ENCODE data around the gene ST6GALNAC3.

Gene ST6GALNAC3

DNA sequence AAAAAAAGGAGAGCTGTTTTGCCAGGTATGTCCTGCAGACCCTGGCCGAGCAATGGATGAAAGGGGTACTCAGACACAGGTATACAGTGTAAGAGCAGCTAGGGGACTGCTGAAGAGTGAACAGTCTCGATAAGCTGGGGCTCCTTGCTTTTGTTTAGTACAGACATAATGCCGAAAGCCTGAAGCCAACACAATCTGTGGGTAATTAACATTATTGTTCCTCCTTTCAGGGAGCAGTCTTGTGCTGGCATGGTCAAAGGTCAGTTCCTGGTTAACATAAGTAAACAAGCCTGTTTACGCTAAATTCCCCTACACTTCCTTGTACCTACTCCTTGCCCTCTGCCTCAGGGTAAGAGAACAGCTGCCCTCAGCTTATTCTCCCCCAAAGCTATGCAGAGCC, 520.5 kb downstream of the ST6GALNAC3 start:
- no peak overlapping the region for H3K27ac ChIP-seq
- no peak overlapping the region for H3K4me3 ChIP-seq (ENCODE audit: low read depth, low read length)
- in situ Hi-C loops (cut with HindIII; ENCODE audit: low pct_ligation_motif_present, low sequenced_read_pairs): no loop called here
- no peaks in the 10 kb centered on the region for H3K27me3 ChIP-seq (replicated peaks)
- DNase-seq: no peak
- H3K36me3 ChIP-seq (replicated peaks): no peaks in the 10 kb centered on the region
- TF ChIP-seq, protein P1, sequence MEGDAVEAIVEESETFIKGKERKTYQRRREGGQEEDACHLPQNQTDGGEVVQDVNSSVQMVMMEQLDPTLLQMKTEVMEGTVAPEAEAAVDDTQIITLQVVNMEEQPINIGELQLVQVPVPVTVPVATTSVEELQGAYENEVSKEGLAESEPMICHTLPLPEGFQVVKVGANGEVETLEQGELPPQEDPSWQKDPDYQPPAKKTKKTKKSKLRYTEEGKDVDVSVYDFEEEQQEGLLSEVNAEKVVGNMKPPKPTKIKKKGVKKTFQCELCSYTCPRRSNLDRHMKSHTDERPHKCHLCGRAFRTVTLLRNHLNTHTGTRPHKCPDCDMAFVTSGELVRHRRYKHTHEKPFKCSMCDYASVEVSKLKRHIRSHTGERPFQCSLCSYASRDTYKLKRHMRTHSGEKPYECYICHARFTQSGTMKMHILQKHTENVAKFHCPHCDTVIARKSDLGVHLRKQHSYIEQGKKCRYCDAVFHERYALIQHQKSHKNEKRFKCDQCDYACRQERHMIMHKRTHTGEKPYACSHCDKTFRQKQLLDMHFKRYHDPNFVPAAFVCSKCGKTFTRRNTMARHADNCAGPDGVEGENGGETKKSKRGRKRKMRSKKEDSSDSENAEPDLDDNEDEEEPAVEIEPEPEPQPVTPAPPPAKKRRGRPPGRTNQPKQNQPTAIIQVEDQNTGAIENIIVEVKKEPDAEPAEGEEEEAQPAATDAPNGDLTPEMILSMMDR (IDR thresholded peaks at IDR 0.05; ENCODE audit: low read depth, low read length, missing control alignments): no peak

DNA sequence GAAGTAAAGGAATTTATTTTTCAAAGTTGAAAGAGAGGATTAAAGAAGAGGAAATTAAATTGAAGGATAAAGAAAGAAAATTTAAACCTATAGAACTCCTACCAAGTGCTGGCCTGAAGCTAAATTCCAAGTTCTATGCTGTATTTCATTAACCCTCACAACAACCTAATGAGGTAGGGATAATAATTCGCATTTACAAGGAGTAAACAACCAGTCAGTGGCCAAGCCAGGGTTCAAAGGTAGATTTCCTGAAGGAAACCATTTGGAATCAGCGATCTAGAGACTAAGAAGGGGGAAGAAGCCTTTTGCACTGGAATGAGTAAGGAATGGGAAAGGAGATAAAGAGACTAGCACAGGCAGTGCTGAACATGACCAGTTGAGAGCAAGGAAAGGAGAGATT, 526.9 kb downstream of the ST6GALNAC3 start:
- H3K27me3 ChIP-seq (replicated peaks): no peaks in the 10 kb centered on the region
- TF ChIP-seq, protein P1 (IDR thresholded peaks at IDR 0.05; ENCODE audit: low read depth, low read length, missing control alignments): no peak
- no peak overlapping the region for H3K27ac ChIP-seq
- H3K4me3 ChIP-seq (ENCODE audit: low read depth, low read length): no peak overlapping the region
- no peaks in the 10 kb centered on the region for H3K36me3 ChIP-seq (replicated peaks)
- DNase-seq: no peak
- in situ Hi-C loops (cut with HindIII; ENCODE audit: low pct_ligation_motif_present, low sequenced_read_pairs): no loop called here

DNA sequence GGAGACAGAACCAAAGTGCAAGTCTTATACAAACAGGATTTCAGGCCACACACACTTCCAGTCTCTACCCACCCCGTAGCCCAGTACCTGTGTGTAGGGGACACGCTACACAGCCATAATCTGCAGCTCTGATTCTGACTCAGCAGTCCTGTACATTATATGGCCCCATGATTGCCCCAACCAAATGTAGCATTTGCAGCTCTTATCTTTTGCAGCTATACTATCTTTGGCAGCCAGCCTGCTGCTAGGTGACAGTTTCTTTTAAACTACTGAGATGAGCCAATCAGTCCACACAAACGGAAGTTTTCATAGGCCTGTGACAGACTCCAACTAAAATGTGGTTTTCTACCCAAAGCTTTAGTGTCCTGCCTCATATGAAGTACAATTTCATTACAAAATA, 533.2 kb downstream of the ST6GALNAC3 start:
- no peak overlapping the region for H3K27ac ChIP-seq
- in situ Hi-C loops (cut with HindIII; ENCODE audit: low pct_ligation_motif_present, low sequenced_read_pairs): no loop called here
- no peaks in the 10 kb centered on the region for H3K36me3 ChIP-seq (replicated peaks)
- H3K4me3 ChIP-seq (ENCODE audit: low read depth, low read length): no peak overlapping the region
- H3K27me3 ChIP-seq (replicated peaks): no peaks in the 10 kb centered on the region
- TF ChIP-seq, protein P1 (IDR thresholded peaks at IDR 0.05; ENCODE audit: low read depth, low read length, missing control alignments): no peak
- DNase-seq: no peak

DNA sequence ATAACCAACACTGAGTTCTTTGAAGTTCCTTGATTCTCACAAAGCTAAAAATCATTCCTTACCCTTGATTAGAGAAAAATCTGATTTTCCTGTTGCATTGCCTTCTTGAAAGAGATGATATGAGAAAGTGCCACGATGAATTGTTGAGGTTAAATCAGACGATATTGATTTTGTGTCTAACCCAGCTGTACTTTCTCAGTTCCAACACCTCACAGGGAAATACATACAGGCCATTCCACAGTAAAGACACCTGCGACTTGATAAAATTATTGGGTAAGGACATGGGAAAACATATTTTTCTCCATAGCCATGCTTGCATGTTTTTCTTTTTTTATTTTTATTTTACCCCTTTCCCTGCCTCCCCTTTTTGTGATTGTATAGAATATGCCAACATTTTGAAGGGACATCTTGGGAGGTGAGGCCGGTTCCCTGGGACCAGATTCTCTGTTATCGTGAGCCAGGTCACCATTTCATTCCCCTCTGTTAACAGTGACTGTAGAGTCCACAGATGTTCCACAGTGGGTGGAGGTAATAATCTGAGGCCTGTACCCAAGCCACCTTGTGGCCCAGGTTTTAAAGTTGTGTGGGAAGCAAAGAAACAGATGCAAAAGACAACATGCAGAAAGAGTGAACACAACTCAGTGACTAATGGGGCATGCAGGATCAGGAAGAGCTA, 537.4 kb downstream of the ST6GALNAC3 start:
- H3K27ac ChIP-seq: no peak overlapping the region

DNA sequence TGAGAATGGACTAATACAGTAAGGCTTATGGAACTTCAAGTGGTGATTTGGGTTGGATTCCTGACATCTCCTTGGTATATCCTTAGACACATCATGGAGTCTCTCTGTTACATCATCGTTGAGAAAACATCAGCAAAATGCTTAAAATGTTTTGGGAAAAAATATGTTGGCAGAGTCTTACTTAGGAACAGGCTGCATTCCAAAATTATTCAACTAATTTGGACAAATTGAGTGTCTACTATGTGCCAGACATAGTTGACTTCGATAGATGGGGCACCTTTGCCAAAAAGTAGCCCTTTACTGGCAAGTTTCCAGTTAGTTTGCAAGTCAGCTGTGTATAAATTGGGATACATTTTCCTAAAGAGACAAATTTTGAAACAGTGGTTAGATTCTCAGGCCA, 539.3 kb downstream of the ST6GALNAC3 start:
- no peaks in the 10 kb centered on the region for H3K36me3 ChIP-seq (replicated peaks)
- no peak for DNase-seq
- in situ Hi-C loops (cut with HindIII; ENCODE audit: low pct_ligation_motif_present, low sequenced_read_pairs): no loop called here
- TF ChIP-seq, protein P1 (IDR thresholded peaks at IDR 0.05; ENCODE audit: low read depth, low read length, missing control alignments): no peak
- H3K4me3 ChIP-seq (ENCODE audit: low read depth, low read length): no peak overlapping the region
- no peaks in the 10 kb centered on the region for H3K27me3 ChIP-seq (replicated peaks)
- no peak overlapping the region for H3K27ac ChIP-seq

More for the DNA sequence above, 537.4 kb downstream of the ST6GALNAC3 start:
- Histone ChIP-seq H3K27me3 (replicated peaks) (no peaks in the 10 kb centered on the region), H3K4me3 (ENCODE audit: low read depth, low read length) (no peak overlapping the region), H3K36me3 (replicated peaks) (no peaks in the 10 kb centered on the region)
- TF ChIP-seq, protein P1 (IDR thresholded peaks at IDR 0.05; ENCODE audit: low read depth, low read length, missing control alignments): no peak
- DNase-seq: no peak
- in situ Hi-C loops (cut with HindIII; ENCODE audit: low pct_ligation_motif_present, low sequenced_read_pairs): no loop called here
